HG02840 (cell line): Measurements from ENCODE around the gene RBM34.
A peak's percentile ranks its signal among the peaks of the same experiment; 100 is the strongest.

ENCODE experiments used
- ATAC-seq: cut with Tn5 transposase; IDR thresholded peaks from one replicate; pipeline ENCODE4 v1.9.1; 2021; ENCODE audit warnings: mild to moderate bottlenecking, moderate library complexity, moderate number of reproducible peaks; ENCODE audit not compliant: unreplicated experiment, low FRiP score

The RBM34 gene

DNA sequence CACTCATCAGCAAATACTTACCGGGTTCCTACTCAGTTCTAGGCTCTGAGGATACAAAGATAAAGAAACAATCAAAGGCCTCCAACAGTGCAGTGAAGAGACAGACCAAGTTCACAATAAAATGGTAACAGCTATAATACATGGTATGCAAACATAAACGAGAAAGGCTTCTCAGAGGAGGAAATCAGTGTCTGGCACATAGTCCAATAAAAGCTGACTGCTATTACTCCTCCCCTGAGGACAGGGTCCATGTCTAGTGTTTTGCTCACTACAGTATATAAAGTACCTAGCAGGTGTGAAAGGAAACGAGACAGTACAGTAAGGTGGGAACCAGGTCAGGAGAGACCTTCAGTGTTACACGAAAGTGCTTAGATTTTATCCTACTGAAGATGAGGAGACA is 4.3 kb downstream of the RBM34 start:
- ATAC-seq, result no peak

DNA sequence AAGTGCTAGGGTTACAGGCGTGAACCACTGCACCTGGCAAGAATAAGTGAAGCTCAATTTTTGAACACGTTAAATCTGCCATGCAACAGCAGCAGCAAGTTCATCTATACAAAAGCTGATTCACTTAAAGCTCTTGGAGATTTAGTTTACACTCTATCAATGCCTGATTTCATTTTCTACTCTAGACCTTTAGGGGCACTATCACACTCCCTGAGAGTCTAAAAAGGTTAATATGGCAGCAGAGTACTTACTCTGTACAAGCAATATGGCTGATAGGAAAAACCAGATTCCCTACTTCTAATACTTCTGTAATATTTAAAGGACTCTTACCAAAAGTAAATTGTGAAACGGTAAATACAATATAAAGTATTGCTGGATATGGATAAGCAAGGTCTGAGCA is 4.8 kb downstream of the RBM34 start:
- ATAC-seq, result no peak

DNA sequence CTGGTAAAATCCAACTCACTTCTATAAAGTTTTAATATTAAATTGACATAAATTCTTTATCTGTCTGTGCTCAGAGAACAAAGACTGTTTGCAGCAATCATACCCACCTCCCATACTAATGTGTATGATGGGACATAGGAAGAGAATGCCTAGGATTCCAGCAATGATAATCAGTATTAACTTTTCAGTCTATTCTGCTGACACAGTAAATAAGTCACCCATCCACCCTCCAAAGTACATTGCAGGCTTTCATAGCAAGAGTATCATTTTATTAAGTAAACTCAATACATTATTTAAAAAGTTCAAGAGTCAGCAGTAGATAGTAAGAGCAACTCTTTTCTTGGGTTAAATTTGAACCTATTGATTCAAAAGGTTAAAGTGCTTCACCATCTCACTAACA is 8.8 kb downstream of the RBM34 start:
- ATAC-seq, result no peak

DNA sequence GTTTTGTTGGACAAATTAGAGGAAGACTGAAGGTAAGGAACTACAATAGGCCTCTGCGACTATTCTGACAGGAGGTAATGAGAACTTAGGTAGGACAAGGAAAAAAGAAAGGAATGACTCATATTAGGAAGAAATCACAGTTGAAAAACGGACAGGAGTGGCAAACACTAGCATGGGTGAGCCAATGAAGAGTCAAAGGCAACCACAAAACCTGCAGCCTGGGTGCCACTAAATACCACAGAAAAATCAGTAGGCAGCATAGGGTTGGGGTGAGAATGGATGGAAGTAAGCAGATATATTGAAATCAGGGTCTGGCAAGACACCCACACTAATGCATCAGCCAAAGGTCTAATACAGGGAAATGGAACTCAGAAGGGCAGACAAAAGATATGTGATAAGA is 10.0 kb downstream of the RBM34 start:
- no peak for ATAC-seq

DNA sequence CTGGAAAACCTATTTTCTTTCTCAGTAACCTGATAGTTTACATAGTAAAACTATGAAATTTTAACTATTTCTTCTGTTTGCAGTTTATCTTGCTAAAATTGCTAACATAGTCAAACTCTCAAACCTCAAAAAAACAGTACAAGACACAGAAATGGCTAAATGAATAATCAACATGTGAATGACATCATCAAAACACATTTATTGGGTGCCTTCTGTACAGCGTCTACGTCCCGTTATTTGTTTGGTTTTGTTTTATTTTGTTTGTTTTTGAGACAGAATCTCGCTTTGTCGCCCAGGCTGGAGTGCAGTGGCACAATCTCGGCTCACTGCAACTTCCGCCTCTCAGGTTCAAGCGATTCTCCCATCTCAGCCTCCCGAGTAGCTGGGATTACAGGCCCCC is 11.2 kb downstream of the RBM34 start:
- ATAC-seq, result no peak

DNA sequence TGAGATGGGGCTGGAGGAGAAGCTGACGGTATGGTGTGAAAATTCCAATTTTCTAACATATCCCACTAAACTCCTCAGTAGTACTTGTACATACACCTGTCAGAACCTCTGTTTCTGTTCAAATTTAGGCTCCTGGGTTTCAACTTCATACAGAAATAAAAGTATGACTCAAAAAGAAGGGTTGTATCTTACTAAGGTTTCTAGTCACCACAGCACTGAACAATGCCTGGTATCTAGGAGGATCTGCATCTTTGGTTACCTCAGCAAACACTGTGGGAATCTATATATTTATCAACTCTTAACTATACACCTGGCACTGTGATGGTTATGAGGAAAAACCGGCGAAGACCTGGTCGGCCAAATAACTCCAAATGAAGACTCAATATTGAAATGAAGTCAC is 13.8 kb downstream of the RBM34 start:
- ATAC-seq, result no peak

DNA sequence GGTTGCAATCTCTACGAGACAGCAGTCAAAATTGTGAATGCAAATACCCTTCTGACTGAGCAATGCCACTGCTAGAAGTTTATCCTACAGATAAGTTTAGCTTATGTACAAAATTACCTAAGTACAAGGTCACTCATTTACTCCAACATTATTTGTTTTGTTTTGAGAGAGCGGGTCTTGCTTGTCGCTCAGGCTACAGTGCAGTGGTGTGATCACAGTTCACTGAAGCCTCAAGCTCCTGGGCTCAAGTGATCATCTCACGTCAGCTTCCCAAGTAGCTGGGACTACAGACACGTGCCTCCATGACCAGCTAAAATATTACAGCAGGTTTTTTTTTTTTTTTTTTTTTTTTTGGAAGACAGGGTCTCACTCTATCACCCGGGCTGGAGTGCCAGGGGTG is 15.4 kb downstream of the RBM34 start:
- ATAC-seq, result no peak

DNA sequence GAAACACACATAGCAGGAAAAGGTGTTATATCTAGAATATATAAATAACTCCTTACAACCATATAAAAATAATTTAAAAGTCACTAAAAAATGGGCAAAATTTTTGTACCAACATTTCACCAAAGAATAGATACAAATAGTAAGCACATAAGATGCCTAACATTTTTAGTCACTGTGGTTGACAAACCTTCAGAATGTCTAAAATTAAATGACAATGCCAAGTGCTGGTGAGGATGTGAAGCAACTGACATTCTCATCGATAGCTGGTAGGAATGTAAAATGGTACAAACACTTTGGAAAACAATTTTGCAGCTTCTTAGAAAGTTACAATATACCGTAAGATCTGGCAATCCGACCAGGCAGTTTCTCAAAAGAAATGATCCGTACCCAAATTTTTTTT is 18.1 kb downstream of the RBM34 start:
- ATAC-seq, result no peak

DNA sequence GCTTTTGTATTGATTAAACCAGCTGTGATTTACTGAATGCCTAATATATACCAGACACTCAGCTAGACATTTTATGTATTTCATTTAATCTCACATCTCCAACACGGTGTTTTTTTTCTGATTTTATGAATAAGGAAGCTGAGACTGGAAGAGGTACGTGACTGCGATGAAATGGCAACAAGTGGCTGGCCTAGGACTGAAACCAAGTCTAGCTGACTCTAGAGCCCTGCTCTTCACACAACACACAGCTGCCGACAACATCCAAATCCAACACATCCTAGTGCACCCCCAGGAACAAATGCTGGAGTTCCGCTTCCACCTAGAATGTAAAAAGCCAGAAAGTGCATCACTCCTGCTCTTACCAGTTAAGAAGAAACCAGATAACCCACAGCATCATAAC is 21.7 kb downstream of the RBM34 start:
- ATAC-seq, result no peak

DNA sequence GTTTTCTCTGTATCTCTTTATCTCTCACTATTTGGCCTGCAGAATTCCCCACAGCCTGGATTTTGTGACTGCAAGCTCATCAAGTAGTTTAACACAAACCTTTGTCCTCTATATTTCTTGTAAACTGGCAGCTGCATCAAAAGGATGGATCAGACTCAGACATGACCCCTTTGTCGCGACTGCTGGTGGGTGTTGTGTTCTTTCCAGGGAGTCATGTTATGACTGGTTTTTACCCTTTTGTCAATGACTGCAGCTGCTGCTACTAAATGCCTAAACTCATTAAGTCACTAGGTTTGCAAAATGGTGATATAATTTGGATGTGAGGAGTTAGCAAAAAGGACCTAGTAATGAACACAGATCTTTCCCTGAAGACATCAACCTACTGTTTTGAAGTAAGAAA is 22.2 kb downstream of the RBM34 start:
- no peak for ATAC-seq

DNA sequence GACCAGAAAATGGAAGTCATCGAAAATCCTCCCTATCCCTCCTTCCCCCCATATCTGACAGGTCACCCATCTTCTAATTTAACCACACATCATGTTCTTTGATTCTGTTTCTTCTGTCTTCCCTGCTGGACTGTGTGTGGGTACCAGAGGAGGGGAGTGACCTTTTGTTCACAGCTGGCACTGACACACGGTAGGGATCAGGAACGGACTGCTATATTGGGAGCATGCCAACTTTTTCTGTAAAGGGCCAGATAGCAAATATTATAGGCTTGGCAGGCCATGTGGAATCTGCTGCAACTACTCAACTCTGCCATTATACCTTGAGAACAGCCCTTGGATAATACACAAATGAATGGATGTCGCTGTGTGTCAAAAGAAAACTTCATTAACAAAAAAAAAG is 24.9 kb downstream of the RBM34 start:
- no peak for ATAC-seq

DNA sequence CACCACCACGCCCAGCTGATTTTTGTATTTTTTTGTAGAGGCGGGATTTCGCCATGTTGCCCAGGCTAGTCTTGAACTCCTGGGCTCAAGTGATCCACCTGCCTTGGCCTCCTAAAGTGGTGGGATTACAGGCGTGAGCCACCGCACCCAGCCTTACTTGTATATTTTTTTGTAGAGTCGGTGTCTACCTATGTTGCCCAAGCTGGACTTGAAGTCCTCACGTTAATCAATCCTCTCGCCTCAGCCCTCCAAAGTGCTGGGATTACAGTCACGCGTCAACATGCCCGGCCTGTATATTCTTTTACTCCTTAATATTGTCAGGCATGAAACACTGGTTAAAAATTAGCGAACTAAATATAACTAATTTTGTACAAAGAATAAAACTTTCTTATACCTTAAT is 26.9 kb downstream of the RBM34 start:
- ATAC-seq, result no peak

DNA sequence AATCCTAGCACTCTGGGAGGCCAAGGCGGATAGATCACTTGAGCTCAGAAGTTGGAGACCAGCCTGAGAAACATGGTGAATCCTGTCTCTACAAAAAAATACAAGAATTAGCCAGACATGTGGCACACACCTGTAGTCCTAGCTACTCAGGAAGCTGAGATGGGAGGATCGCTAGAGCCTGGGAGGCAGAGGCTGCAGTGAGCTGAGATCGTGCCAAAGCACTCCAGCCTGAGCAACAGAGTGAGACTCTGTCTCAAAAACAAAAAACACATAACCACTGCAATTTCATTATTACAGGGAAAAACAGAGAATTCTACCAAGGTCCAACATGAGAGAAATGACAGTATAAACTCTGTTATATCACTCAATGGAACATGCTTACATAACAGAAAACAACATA is 28.0 kb downstream of the RBM34 start:
- ATAC-seq, result no peak

DNA sequence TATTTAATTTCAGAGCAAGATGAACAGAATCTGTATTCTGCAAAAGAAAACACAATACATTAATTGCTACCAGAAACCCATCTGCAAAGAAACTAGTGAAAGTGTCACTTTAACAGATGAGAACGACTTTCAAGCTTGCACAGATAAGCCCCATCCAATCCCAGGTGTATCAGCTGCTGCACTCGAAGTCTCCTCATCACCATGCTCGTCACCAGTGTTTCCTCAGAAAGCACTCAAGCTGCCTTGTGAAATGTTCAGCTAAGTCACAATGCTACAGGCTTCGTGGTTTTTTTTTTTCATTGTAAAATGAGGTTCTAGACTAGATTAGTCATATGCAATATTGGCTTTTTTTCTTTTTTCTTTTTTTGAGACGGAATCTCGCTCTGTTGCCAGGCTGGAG is 29.1 kb downstream of the RBM34 start:
- no peak for ATAC-seq

DNA sequence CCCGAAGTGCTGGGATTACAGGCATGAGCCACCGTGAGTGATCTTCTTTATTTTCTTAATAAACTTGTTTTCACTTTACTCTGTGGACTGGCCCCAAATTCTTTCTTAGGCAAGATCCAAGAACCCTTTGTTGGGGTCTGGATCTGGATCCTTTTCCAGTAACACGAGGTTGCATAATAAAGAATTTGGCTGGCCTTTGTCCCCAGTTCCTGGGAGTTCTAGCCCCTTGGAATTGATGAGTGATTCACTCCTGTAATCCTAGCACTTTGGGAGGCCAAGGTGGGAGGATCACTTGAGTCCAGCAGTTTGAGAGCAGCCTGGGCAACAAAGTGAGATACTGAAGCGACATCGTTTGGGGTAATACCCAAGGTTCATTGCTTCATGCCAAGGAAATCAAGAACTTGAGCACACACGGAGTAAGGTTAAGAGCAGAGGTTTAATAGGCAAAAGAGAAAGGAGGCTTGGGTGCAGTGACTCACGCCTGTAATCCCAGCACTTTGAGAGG is 30.2 kb downstream of the RBM34 start:
- no peak for ATAC-seq

DNA sequence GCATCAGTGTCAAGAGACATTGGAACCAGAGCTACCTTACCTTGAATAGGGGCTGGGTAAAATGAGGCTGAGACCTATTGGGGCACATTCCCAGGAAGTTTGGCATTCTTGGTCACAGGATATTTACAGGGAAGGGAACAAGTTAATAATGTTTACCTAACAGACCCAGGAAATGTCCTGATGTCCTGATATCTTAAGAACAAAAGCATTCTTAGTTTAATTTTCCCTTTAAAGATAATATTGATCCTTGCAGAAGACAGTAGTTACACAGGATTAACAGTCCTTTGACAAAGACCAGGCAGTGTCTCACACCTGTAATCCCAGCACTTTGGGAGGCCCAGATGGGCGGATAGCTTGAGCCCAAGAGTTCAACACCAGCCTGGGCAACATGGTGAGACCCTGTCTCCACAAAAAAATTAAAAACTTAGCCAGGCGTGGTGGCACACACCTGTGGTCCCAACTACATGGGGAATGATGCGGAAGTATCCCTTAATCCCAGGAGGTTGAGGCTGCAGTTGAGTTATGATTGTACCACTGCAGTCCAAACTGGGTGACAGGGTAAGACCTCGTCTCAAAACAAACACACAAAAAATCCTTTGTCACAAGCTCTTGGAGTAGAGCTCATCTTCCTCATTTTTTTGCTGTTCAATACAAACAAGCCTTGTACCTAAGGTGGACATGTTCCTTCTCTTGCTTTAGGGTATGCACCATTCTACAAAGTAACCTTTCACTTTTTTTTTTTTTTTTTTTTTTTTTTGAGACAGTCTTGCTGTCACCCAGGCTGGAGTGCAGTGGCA is 31.1 kb downstream of the RBM34 start:
- ATAC-seq, result no peak

DNA sequence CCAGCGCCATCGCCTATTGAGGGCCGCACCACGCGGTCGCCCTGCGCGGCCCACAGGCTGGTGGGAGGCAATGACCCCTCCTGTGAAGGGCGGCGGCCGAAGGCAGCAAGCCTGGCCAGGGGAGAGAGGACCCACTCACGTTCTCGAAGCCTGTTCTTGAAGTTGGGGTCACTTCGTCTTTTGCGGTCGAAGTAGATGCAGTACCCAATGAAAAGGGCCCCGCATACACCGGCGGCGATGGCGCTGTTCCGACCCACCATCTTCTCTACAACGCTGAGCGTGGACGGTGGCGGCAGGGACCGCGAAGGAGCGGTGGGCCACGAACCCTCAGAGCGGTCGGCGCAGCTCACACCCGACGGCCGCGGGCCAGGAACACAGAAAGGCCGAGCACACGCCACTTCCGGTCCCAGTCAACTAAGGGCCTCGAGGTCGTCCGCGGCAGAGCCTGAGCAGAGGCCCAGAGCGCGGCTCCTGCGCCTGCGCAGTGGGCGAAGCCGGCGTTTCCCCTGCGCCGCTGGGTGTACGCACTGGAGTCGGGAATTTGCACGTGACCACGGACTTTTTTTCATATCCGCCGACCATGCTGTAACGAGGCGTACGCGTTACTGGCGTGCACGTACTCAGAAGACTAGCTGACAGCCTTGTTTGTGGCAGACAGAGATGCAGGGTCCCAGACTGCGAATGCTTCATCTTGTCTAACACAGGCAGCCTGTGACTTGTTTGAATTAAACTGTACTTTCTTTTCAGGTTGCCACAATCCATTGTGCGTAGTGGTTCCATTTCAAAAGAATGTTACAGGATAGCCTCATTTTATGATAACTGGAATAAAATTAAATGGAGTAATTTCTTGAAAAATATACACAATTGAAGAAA is 32.4 kb downstream of the RBM34 start, which contains the start of gene TOMM20:
Gene TOMM20, minus strand, starts transcription at position 382 of the 873 bp plus-strand sequence. Its CDS starts 122 bp downstream, at position 260.
- peak; percentile 96 for ATAC-seq

DNA sequence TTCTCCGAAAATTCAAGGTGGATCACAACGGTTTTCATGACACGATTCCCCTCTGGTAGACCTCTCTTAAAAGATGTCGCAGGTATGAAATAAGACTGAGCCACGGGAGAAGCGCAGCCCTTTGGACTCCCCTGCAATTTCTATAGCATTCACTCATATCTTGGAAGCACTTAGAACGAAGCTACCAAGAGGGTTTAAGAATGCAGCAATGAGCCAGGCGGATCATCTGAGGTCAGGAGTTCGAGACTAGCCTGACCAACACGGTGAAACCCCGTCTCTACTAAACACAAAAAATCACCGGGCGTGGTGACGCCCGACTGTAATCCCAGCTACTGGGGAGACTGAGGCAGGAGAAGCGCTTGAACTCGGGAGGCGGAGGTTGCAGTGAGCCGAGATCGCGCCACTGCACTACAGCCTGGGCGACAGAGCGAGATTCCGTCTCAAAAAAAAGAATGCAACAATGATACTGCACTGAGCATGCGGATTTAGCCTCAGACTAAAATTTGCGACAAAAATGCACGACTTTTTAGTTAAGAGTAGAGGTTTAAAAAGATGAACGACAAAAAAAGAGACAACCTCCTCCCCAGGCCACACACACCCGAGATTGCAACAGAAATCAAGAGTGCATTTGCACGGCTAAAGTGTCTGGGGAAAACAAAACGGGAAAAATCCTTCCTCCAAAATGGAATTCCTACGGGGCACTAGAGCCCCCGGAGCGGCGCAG is 33.2 kb downstream of the RBM34 start:
- ATAC-seq, result no peak

DNA sequence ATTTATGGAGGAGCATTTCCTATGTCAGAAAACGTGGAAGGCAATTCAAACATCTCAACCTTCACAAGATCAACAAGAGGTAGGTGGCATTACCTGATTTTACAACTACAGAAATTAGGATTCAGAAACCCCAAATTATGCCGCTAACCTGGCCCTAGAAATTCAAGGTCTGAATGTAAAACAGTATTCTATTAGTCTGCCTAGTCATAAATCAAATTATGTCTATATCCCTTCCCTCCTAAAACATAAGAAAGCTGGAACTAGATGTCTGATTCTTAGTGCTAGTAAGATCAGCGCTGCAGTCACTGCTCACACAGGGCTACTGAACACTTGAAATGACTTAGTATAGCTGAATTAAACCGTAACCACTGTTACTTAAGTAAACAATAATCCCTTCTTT is 33.8 kb downstream of the RBM34 start:
- ATAC-seq, result no peak

DNA sequence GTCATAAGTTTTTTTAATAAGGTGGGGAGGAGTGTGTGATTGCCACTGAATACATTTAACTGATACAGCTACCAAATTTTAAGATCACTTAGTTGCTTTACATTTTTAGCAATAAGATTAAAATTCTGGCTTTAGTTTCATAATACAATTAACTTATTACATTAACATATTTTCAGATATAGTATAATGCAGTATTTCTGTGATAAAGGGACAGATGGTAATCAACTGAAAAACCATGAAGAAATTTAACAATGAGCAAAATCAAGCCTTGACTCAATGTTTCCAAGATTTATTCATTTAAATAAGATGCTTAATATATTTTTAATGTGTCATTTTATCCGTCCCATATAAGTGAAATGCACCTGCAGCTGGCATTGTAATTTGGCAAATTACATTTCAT is 36.4 kb downstream of the RBM34 start:
- no peak for ATAC-seq

DNA sequence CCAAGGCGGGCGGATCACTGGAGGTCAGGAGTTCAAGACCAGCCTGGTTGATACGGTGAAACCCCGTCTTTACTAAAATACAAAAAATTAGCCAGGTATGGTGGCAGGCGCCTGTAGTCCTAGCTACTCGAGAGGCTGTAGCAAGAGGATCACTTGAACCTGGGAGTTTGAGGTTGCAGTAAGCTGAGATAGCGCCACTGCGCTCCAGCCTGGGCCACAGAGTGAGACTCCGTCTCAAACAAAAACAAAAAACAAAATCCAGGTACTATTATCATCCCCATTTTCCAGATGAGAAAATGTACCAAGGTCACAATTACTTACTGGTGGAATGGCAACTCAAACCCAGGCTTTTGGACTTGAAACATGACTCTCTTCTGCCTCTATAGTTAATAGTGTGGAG is 36.9 kb downstream of the RBM34 start:
- ATAC-seq, result no peak
